HG03432 (cell line): ENCODE data around the gene SH3BP5.

Experiments
- ATAC-seq: cut with Tn5 transposase; IDR thresholded peaks from one replicate; pipeline ENCODE4 v1.9.1; 2021; ENCODE audit warnings: mild to moderate bottlenecking, moderate library complexity; ENCODE audit not compliant: unreplicated experiment

The SH3BP5 gene

DNA sequence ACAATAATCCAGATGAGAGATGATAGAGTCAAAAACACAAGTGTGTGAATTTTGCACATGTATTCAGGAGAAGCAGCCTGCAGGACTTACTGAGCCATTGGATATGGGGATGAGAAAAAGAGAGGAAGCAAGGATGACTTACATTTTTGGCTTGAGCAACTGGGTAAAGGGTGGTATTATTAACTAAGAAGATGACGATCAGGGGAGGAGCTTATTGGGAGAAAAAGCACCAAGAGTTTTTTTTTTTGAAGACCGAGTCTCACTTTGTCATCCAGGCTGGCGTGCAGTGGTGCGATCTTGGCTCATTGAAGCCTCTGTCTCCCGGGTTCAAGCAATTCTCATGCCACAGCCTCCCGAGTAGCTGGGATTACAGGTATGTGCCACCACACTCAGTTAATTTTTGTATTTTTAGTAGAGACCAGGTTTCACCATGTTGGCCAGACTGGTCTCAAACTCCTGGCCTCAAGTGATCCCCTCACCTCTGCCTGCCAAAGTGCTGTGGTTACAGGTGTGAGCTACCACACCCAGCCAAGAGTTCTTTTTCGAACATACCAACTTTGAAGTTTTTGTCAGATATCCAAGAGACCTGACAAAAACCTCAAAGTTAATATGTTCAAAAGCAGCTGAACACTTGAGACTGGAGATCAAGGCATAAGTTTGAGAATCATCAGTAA lies 14.8 kb upstream of the SH3BP5 start:
- ATAC-seq, result no peak

GRCh38 chr3:15346516-15346915 lies 14.1 kb upstream of the SH3BP5 start:
- ATAC-seq, result no peak

- peak; percentile 93 for ATAC-seq
Observed at GRCh38 chr3:15345608-15346137, 13.3 kb upstream of the SH3BP5 start.

DNA sequence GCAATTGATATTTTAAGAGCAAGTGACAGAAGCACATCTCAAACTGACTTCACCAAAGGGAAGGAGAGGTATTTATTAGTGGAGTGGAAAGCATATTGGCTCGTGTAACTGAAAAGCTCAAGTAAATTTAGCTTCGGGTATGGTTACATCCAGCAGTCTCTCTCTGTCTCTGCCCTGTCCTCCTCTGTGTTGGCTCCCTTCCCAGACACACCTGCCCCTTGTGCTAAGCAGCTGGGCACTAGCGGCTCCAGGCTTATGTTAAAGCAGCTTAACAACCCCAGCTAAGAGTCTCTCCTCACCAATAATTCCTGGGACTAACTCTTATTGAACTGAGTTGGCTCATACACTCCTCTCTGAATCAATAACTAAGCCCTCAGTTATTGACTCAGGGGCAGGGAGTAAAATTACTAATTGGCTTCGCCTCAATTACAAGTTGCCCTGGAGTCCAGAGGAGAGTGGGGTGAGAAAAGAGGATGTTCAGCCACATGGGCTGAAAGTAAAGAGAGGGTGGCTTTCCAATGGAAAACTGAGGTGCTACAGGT lies 12.8 kb upstream of the SH3BP5 start:
- peak; percentile 47 for ATAC-seq

GRCh38 chr3:15342945-15343344 lies 10.6 kb upstream of the SH3BP5 start:
- ATAC-seq, result no peak

GRCh38 chr3:15342246-15342645 lies 9.9 kb upstream of the SH3BP5 start:
- no peak for ATAC-seq

- no peak for ATAC-seq
Observed at GRCh38 chr3:15341030-15341726, 8.8 kb upstream of the SH3BP5 start.

DNA sequence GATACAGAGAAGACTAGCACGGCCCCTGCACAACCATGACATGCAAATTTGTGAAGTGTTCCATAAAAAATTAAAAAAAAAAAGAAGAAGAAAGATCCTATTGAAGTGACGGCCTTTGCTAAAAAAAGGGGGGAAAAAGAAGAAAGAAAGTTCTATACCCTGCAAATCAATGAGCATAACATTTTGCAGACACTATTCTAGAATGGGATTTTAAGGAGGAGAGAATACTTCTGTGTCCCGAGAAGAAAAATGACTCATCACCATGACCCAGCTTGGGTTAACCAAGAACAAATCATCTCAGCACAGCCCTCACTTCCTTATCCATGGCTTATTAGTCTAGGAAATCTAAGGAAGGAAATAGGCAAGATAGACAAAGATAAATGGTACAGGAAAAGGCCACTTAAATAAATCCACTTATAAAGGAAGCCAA lies 7.4 kb upstream of the SH3BP5 start:
- ATAC-seq, result no peak

DNA sequence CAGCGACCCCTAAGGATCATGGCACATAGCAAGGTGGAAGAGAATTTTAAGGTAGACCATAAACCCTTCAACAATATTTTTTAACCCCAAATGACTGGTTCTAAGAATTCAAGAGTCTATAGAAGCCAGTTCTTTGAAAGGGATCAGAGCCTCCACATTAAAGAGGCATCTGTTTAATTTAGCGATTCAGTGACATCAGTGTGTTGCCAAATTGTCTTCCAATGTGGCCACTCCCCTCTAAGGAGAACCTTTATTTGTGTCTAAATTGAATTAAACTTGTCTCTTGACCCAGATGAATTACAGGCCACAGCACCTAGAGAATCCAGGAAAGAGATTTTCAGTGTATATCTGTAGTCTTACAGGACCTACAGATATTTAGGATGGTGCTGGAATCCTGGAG lies 6.6 kb upstream of the SH3BP5 start:
- no peak for ATAC-seq

DNA sequence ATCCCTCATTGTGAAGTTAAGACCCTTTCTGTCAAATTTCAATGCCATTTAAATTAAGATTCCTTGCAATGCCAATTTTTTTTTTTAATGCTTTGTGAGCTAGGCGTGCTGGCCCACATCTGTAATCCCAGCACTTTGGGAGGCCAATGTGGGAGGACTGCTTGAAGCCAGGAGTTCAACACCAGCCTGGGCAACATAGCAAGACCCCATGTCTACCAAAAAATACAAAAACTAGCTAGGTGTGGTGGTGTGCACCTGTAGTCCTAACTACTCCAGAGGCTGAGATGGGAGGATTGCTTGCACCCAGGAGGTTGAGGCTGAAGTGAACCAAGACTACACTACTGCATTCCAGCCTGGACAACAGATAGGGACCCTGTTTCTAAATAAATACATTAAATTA lies 5.6 kb upstream of the SH3BP5 start:
- ATAC-seq, result no peak

- no peak for ATAC-seq
Observed at GRCh38 chr3:15336057-15336456, 3.7 kb upstream of the SH3BP5 start.

DNA sequence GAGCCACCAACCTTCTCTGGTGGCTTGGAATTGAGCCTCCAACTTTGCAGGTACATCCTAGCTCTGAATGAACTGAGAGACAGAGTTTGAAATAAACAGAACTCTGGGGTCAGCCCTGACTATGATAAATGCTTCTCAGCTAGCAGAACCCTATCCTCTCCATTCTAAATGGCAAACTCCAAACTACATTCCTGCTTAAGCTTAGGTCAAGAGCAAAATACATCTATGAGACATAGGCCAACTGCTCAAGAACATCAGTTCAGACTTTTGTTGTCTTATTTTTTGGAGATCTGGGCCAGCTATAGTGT lies 1.5 kb upstream of the SH3BP5 start:
- no peak for ATAC-seq

- no peak for ATAC-seq
Observed at GRCh38 chr3:15333099-15333955, 941 bp upstream of the SH3BP5 start.

- peak; percentile 36 for ATAC-seq
Observed at GRCh38 chr3:15331606-15332404, 581 bp downstream of the SH3BP5 start.

DNA sequence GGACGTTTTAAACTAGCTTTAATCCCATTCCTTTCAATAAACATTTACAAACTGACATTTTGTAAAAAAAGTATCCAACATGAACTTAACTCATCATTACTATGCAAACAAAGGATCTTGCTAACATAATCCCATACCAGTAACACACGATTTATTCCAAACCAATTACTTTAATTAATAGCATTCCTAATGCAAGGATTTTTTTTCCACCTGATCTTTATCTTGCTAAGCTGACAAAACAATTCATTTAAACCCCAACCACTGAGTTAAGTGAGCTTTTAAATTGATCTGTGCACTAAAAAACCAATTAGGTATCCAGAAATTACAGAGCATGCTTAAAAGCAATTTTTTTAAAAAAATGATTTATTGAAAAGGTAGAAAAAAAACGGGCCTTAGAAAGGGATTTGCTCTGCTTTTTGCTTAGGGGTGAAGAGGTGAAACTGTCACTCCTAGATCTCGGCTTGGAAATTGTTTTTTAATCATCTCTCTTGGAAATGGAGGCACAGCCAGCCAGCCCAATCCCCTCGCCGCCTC lies 1.2 kb downstream of the SH3BP5 start:
- no peak for ATAC-seq

- ATAC-seq, result no peak
Observed at GRCh38 chr3:15330031-15330596, 2.3 kb downstream of the SH3BP5 start.

DNA sequence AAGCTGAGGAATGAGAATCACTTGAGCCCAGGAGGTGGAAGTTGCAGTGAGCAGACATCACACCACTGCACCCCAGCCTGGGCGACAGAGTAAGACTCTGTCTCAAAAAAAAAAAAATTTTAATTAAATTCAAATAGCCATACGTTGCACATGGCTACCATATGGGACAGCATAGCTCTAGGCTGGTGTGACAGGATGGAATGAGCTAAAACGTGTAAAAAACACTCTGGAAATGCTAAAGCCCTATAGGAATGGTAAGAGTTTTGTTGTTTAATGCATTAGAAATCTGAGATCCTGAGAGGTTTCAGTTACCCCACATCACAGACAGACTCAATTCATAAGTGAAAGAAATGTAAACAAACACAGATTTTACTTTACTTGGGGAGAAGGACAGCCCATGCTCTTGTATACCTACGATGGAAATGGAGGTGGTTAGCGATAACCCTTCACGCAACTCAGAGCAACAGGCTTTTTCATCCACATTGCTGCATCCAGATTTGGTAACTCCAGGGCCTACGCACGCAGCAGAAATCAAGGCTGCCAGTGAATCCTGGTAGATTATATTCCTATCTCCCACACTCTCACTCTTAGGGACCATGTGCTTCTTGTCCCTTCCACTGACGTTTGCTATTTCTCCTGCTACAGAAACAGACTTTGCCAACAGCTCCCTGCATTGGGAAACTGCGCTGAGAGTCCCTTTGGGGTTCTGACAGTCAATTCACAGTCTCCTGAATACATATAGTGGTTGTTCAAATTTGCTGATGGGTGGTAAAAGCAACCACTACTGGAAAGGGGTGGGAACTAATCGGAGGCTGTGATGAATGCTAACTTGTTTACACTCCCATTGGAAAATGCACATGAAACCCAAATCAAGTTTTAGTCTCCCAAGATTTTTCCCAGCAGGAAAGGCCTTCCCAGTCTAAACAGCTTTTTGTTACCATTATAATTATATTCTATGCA lies 3.1 kb downstream of the SH3BP5 start:
- no peak for ATAC-seq

- ATAC-seq, result peak; percentile 42
Observed at GRCh38 chr3:15327941-15328340, 4.4 kb downstream of the SH3BP5 start.

DNA sequence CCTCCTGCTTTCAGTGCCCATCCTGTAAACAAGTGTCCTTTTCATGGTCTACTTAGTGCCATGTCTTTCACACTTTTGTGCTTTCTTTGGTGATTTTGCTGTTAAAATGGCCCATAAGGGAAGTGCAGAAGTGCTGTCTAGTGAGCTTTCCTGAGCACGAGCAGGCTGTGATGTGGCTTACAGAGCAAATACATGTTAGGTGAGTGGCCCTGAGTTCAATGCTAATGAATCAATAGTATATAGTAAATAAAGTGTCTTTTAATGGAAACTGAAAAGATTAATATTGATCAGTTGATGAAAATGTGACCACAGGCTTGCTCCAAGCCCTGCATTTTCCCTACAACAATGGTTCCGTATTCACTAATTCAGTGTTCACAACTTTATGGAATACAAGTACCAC lies 5.7 kb downstream of the SH3BP5 start:
- no peak for ATAC-seq
